HepG2 (cell line): Measurements from ENCODE around the gene CNIH4. TPM values are rescaled to one million over a fixed set of nuclear protein-coding genes. Genes with fewer than 3 reads are reported as not detected.

ENCODE experiments used
- ATAC-seq: fragments of 200-7000 bp; cut with Tn5 transposase; 3 replicates; pipeline ENCODE4 v1.9.1; 2020; ENCODE audit warnings: mild to moderate bottlenecking, moderate library complexity
- BruUV-seq: library from RNA; stranded (reverse); fragments of 400-500 nt; replicated peaks from 2 replicates; lab custom pipeline; 2021; lab: Mats Ljungman, UMichigan
- CTCF ChIA-PET: fragments of 300-600 bp; formaldehyde crosslinking; extraction: SDS; loops from one replicate; lab custom pipeline; 2021; ENCODE audit warnings: low total read pairs, inconsistent platforms, low intra/inter-chr PET ratio; lab: Yijun Ruan, JAX
- POLR2A ChIA-PET: fragments of 350-600 bp; sonication (Branson Sonifier 250); formaldehyde crosslinking; loops from one replicate; lab custom pipeline; 2020; ENCODE audit warnings: antibody characterized with exemption, inconsistent platforms; lab: Yijun Ruan, JAX
- DNase-seq: peaks from one replicate; pipeline ENCODE4 v3.0.0-alpha.2; 2015; ENCODE audit warnings: low spot score
- FAIRE-seq: peaks from 3 replicates; lab custom pipeline; 2011; peaks lifted over from hg19 to GRCh38; lab: Jason Lieb, UNC
- H2AFZ ChIP-seq: one replicate; pipeline ENCODE4 v1.6.1; 2011; ENCODE audit warnings: low read length, inconsistent platforms
- H3K27ac ChIP-seq: fragments of 300-600 bp; 3 replicates; pipeline ENCODE4 v1.8.0; 2011; ENCODE audit warnings: mixed run types, mild to moderate bottlenecking, mixed read lengths, low read length, inconsistent platforms; ENCODE audit not compliant: insufficient read depth; ENCODE audit errors: extremely low read length
- H3K27me3 ChIP-seq, 2 experiments: fragments of 200-600 bp in 1 of 2; 2 replicates in 1 of 2; 3 replicates in 1 of 2; pipeline versions ENCODE4 v1.6.0 to v1.8.0; 2011; ENCODE audit warnings: low read length in 2 of 2, mild to moderate bottlenecking in 2 of 2, moderate library complexity in 2 of 2, inconsistent platforms in 1 of 2; ENCODE audit not compliant: insufficient read depth in 2 of 2, control insufficient read depth in 1 of 2
- H3K36me3 ChIP-seq, 2 experiments: fragments of 200-600 bp in 1 of 2; replicated peaks in 1 of 2; 2 replicates in 1 of 2; 3 replicates in 1 of 2; pipeline versions ENCODE4 v1.5.1 to v1.8.0; 2011; ENCODE audit warnings: low read length in 2 of 2, inconsistent platforms in 1 of 2; ENCODE audit not compliant: insufficient read depth in 2 of 2, control insufficient read depth in 1 of 2
- H3K4me1 ChIP-seq: 2 replicates; pipeline ENCODE4 v1.5.1; 2012; ENCODE audit warnings: low read length, inconsistent platforms; ENCODE audit not compliant: insufficient read depth
- H3K4me2 ChIP-seq: 2 replicates; pipeline ENCODE4 v1.6.0; 2011; ENCODE audit warnings: low read depth, low read length, inconsistent platforms
- H3K4me3 ChIP-seq, 3 experiments: fragments of 200-600 bp in 1 of 3; sonication (generic), shearing (Covaris generic) in 1 of 3; replicated peaks in 1 of 3; 2 replicates each; pipeline ENCODE4 v1.5.1; 2011 to 2016; ENCODE audit warnings: low read length in 3 of 3, inconsistent platforms in 2 of 3, low read depth in 2 of 3, mild to moderate bottlenecking in 2 of 3, control low read depth in 1 of 3, mixed read lengths in 1 of 3; ENCODE audit not compliant: insufficient read depth in 1 of 3
- H3K79me2 ChIP-seq: one replicate; pipeline ENCODE4 v1.6.1; 2011; ENCODE audit warnings: low read length, inconsistent platforms; ENCODE audit not compliant: insufficient read depth
- H3K9ac ChIP-seq: 2 replicates; pipeline ENCODE4 v1.6.0; 2011; ENCODE audit warnings: mild to moderate bottlenecking, low read depth, low read length, inconsistent platforms; ENCODE audit not compliant: insufficient read depth
- H3K9me3 ChIP-seq: 2 replicates; pipeline ENCODE4 v1.5.1; 2012; ENCODE audit warnings: mild to moderate bottlenecking, low read length
- H4K20me1 ChIP-seq: 2 replicates; pipeline ENCODE4 v1.6.0; 2011; ENCODE audit warnings: inconsistent platforms, mild to moderate bottlenecking, low read length, moderate library complexity; ENCODE audit not compliant: insufficient read depth
- ATF7 ChIP-seq, 2 experiments: fragments of 450-650 bp in 1 of 2; sonication (generic) in 1 of 2; formaldehyde crosslinking in 1 of 2; IDR thresholded peaks; 2 replicates each; pipeline versions ENCODE4 v1.4.0 to v1.6.1; 2016 to 2020; ENCODE audit warnings: antibody characterized with exemption in 1 of 2, mild to moderate bottlenecking in 1 of 2, missing genetic modification reagents in 1 of 2
- FOSL2 ChIP-seq: sonication (generic); formaldehyde crosslinking; IDR thresholded peaks from 2 replicates; pipeline ENCODE4 v1.4.0; 2020; ENCODE audit warnings: missing genetic modification reagents
- GLI4 ChIP-seq: sonication (generic); formaldehyde crosslinking; IDR thresholded peaks from 2 replicates; pipeline ENCODE4 v1.5.1; 2020; ENCODE audit warnings: missing genetic modification reagents, mild to moderate bottlenecking, moderate library complexity, borderline replicate concordance
- KLF11 ChIP-seq: IDR thresholded peaks from 2 replicates; pipeline ENCODE4 v1.6.1; 2016; ENCODE audit warnings: missing compliant biosample characterization
- KLF9 ChIP-seq: IDR thresholded peaks from 2 replicates; pipeline ENCODE4 v1.6.1; 2016; ENCODE audit warnings: low read depth
- MTF1 ChIP-seq: sonication (generic); formaldehyde crosslinking; IDR thresholded peaks from 2 replicates; pipeline ENCODE4 v1.5.0; 2020; ENCODE audit warnings: missing genetic modification reagents
- NR1H2 ChIP-seq: sonication (generic); formaldehyde crosslinking; IDR thresholded peaks from 2 replicates; pipeline ENCODE4 v1.8.1; 2022; ENCODE audit warnings: low read depth, missing genetic modification reagents, borderline replicate concordance
- NR2F2 ChIP-seq: IDR thresholded peaks from 2 replicates; pipeline ENCODE4 v1.6.1; 2012; ENCODE audit warnings: low read depth, inconsistent platforms, borderline replicate concordance
- PCBP1 ChIP-seq: fragments of 200-400 bp; formaldehyde crosslinking; IDR thresholded peaks from 2 replicates; pipeline ENCODE4 v1.6.1; 2017; ENCODE audit warnings: mild to moderate bottlenecking, low read depth, low read length, borderline replicate concordance
- SALL2 ChIP-seq: sonication (generic); formaldehyde crosslinking; IDR thresholded peaks from 2 replicates; pipeline ENCODE4 v1.8.1; 2023; ENCODE audit warnings: mild to moderate bottlenecking, missing genetic modification reagents, inconsistent platforms
- SAP130 ChIP-seq: IDR thresholded peaks from 2 replicates; pipeline ENCODE4 v1.6.1; 2016; ENCODE audit warnings: low read depth
- ZNF121 ChIP-seq: sonication (generic); formaldehyde crosslinking; IDR thresholded peaks from 2 replicates; pipeline ENCODE4 v1.5.0; 2020; ENCODE audit warnings: mild to moderate bottlenecking, missing genetic modification reagents
- ZNF616 ChIP-seq: sonication (generic); formaldehyde crosslinking; IDR thresholded peaks from 2 replicates; pipeline ENCODE4 v1.5.0; 2020; ENCODE audit warnings: low read depth, mild to moderate bottlenecking, missing genetic modification reagents
- ZNF891 ChIP-seq: sonication (generic); formaldehyde crosslinking; IDR thresholded peaks from 2 replicates; pipeline ENCODE4 v1.5.0; 2020; ENCODE audit warnings: mild to moderate bottlenecking, missing genetic modification reagents
- ZSCAN21 ChIP-seq: sonication (generic); formaldehyde crosslinking; IDR thresholded peaks from 2 replicates; pipeline ENCODE4 v1.8.0; 2022; ENCODE audit warnings: mild to moderate bottlenecking, missing genetic modification reagents, moderate library complexity, borderline replicate concordance
- WGBS: methylation state at CpG from one replicate; pipeline ENCODE4 v1.1.6; 2017; ENCODE audit warnings: low lambda C conversion rate; 5-methylcytosine and 5-hydroxymethylcytosine counted together
- in situ Hi-C: cut with HindIII; loops from 2 replicates; pipeline ENCODE4 v1.10.0; 2017; ENCODE audit warnings: low pct_unique_long_range_greater_than_20kb; ENCODE audit not compliant: extremely low pct_ligation_motif_present
- intact Hi-C: fragments of 100-400 bp; cut with micrococcal nuclease; formaldehyde crosslinking; loops from one replicate; pipeline ENCODE4 v1.10.0; 2022; ENCODE audit not compliant: unreplicated experiment
- polyA plus RNA-seq, 8 experiments: library from polyadenylated mRNA; depleted of rRNA in 3 of 8; stranded (reverse) in 7 of 8; unstranded in 1 of 8; fragments of >200 nt; fragmentation: Illumina TruSeq in 4 of 8; extraction: Trizol in 4 of 8; gene quantifications; 2 replicates each; pipeline versions ENCODE4 v1.2.1 to v1.2.3, GENCODE V29; 2011 to 2016; ENCODE audit warnings: low read depth in 4 of 8, missing spikeins in 1 of 8, mixed read lengths in 1 of 8; ENCODE audit not compliant: insufficient read depth in 1 of 8
- total RNA-seq, 5 experiments: library from RNA; depleted of rRNA; stranded (reverse); fragments of >200 nt; fragmentation: Illumina TruSeq; extraction: Trizol; gene quantifications; 2 replicates each; pipeline ENCODE4 v1.2.3, GENCODE V29; 2016; ENCODE audit warnings: low read depth in 1 of 5
- TF ChIP-seq, protein P1 (sequence below): IDR thresholded peaks from 2 replicates; pipeline ENCODE4 v1.4.0; 2020; ENCODE audit warnings: mild to moderate bottlenecking, missing genetic modification reagents

Gene CNIH4
- total and polyA plus RNA-seq, 2 of the 13 experiments (the other 11 are each of a cell fraction or from before 2014, with no cell fraction given): 51.8 to 52.9 TPM

DNA sequence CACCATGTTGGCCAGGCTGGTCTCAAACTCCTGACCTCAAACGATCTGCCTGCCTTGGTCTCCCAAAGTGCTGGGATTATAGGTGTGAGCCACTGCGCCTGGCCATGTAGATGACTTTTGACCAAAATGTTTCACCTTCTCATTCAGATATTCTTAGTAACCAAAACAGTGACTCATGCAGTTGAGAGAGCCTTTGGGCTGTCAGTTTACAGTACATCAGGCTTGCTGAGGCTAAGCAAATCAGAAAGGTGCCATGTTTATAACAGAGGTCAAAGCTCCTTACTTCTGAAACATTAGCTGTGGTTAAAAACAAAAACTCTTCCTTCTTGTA, 21.0 kb downstream of the CNIH4 start:
- Histone ChIP-seq H3K79me2 (no peaks in the 10 kb centered on the region), H4K20me1 (no peaks in the 10 kb centered on the region), H3K4me2 (no peak overlapping the region), H3K27me3 (no peaks in the 10 kb centered on the region), H3K36me3 (peaks cover 4 to 28% of the 10 kb centered on the region in 2 experiments; a peak in 4 of 5 replicates), H3K9me3 (no peaks in the 10 kb centered on the region), H2AFZ (no peak overlapping the region), H3K4me3 (no peak overlapping the region), H3K9ac (no peak overlapping the region), H3K4me1 (peaks cover 11% of the 10 kb centered on the region), H3K27ac (no peak overlapping the region)
- 83% methylated on average over 2 of the region's 2 CpGs for WGBS
- intact Hi-C loops (no loop called here), in situ Hi-C loops (no loop called here)
- TF ChIP-seq FOSL2 (peak; percentile 20; the same call in 1 of the 2 replicates), KLF9 (no peak), ZSCAN21 (CRISPR knock-in tag) (no peak), ZNF121 (CRISPR knock-in tag) (0 out of 2 replicates have a peak, but pooled peaks have one; percentile 19), KLF11 (no peak), SAP130 (CRISPR knock-in tag) (0 out of 2 replicates have a peak, but pooled peaks have one; percentile 18), ATF7 (IDR thresholded peaks at IDR 0.05) (no peak), ATF7 (CRISPR knock-in tag; IDR thresholded peaks at IDR 0.05) (no peak)
- ATAC-seq (peak; percentile 51; the same call in 2 of the 3 replicates), FAIRE-seq (no peak), DNase-seq (peak; percentile 3)
- CTCF ChIA-PET: no interaction called here
- POLR2A ChIA-PET: no interaction called here
- no TSS peak for BruUV-seq

DNA sequence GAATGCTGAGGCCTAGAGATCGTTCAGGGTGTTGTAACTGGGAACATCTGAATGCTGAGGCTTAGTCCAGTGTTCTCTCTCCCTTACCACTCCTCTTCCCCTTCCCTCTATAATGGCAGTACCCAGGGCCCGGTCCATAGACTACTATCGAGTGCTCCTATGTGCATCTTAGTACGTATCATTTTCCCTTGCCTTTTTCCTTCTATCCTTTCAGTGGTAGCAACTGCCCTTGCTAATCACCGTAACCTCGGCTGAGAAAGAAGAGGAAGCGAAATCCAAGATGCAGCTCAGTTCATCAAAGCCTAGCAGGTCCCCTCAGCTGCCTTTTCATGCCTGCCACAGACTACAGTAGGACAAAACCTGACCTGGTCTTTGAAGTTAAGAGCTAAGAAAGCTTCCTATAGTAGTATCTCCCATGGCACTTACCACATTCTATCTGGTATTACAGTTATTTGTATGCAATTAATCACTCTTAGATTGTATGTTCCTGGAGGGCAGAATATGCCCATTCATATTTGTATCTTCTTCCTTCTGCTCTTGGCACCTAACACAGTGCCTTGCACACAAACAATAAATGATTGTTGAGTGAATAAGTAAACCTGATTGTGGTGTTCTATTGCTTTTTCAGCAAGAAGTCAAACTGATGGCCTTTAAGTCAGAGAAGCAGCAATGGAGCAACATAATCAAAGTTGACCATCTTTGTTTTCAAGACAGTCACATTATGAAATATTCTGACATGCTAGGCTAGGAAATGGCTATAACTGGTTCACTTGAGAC, 22.4 kb downstream of the CNIH4 start:
- peaks cover 4 to 20% of the 10 kb centered on the region in 2 experiments; a peak in 4 of 5 replicates for H3K36me3 ChIP-seq
- POLR2A ChIA-PET: no interaction called here
- WGBS: 91% methylated on average over 7 of the region's 7 CpGs
- FAIRE-seq (no peak), DNase-seq (no peak), ATAC-seq (no peak)
- no peaks in the 10 kb centered on the region for H3K9me3 ChIP-seq
- CTCF ChIA-PET: no interaction called here
- no peaks in the 10 kb centered on the region for H3K79me2 ChIP-seq
- H3K27ac ChIP-seq: no peak overlapping the region
- no peaks in the 10 kb centered on the region for H4K20me1 ChIP-seq
- TF ChIP-seq NR1H2 (CRISPR knock-in tag) (no peak), SALL2 (CRISPR knock-in tag) (no peak), ZNF891 (CRISPR knock-in tag) (no peak), GLI4 (no peak), MTF1 (no peak), NR2F2 (no peak), ZNF616 (CRISPR knock-in tag) (no peak), PCBP1 (no peak)
- TF ChIP-seq, protein P1, sequence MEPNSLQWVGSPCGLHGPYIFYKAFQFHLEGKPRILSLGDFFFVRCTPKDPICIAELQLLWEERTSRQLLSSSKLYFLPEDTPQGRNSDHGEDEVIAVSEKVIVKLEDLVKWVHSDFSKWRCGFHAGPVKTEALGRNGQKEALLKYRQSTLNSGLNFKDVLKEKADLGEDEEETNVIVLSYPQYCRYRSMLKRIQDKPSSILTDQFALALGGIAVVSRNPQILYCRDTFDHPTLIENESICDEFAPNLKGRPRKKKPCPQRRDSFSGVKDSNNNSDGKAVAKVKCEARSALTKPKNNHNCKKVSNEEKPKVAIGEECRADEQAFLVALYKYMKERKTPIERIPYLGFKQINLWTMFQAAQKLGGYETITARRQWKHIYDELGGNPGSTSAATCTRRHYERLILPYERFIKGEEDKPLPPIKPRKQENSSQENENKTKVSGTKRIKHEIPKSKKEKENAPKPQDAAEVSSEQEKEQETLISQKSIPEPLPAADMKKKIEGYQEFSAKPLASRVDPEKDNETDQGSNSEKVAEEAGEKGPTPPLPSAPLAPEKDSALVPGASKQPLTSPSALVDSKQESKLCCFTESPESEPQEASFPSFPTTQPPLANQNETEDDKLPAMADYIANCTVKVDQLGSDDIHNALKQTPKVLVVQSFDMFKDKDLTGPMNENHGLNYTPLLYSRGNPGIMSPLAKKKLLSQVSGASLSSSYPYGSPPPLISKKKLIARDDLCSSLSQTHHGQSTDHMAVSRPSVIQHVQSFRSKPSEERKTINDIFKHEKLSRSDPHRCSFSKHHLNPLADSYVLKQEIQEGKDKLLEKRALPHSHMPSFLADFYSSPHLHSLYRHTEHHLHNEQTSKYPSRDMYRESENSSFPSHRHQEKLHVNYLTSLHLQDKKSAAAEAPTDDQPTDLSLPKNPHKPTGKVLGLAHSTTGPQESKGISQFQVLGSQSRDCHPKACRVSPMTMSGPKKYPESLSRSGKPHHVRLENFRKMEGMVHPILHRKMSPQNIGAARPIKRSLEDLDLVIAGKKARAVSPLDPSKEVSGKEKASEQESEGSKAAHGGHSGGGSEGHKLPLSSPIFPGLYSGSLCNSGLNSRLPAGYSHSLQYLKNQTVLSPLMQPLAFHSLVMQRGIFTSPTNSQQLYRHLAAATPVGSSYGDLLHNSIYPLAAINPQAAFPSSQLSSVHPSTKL (CRISPR knock-in tag): no peak
- no TSS peak for BruUV-seq
- in situ Hi-C loops: no loop called here
- H3K4me3 ChIP-seq: no peak overlapping the region
- no peak overlapping the region for H2AFZ ChIP-seq
- H3K4me2 ChIP-seq: no peak overlapping the region
- no peaks in the 10 kb centered on the region for H3K27me3 ChIP-seq
- intact Hi-C loops: no loop called here
- no peak overlapping the region for H3K9ac ChIP-seq
- peaks cover 11% of the 10 kb centered on the region for H3K4me1 ChIP-seq
